Measurements from ENCODE around the gene ATP1B2. TPM values are rescaled to one million over a fixed set of nuclear protein-coding genes. Genes with fewer than 3 reads are reported as not detected.

The ATP1B2 gene
- total and polyA plus RNA-seq, 4 donors, result 0.31 to 16.0 (median 0.87) TPM

- peaks cover 14 to 29% (median 22%) of the 10 kb centered on the region in 4 donors for H3K36me3 ChIP-seq (ENCODE audit: control insufficient read depth in 4 of 4, insufficient read depth in 4 of 4, low read length in 4 of 4)
- H3K9me3 ChIP-seq (ENCODE audit: control insufficient read depth in 4 of 4, insufficient read depth in 3 of 4, low read length in 3 of 4), result peaks cover 0 to 9% (median 5%) of the 10 kb centered on the region in 4 donors
- no peak overlapping the region for H3K4me3 ChIP-seq
- DNase-seq, result no peak
- TF ChIP-seq, protein P1, sequence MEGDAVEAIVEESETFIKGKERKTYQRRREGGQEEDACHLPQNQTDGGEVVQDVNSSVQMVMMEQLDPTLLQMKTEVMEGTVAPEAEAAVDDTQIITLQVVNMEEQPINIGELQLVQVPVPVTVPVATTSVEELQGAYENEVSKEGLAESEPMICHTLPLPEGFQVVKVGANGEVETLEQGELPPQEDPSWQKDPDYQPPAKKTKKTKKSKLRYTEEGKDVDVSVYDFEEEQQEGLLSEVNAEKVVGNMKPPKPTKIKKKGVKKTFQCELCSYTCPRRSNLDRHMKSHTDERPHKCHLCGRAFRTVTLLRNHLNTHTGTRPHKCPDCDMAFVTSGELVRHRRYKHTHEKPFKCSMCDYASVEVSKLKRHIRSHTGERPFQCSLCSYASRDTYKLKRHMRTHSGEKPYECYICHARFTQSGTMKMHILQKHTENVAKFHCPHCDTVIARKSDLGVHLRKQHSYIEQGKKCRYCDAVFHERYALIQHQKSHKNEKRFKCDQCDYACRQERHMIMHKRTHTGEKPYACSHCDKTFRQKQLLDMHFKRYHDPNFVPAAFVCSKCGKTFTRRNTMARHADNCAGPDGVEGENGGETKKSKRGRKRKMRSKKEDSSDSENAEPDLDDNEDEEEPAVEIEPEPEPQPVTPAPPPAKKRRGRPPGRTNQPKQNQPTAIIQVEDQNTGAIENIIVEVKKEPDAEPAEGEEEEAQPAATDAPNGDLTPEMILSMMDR (IDR thresholded peaks at IDR 0.05; ENCODE audit: control extremely low read depth, extremely low read depth), result no peak
- no peak overlapping the region for H3K9ac ChIP-seq (ENCODE audit: insufficient read depth in 1 of 2, low read length in 2 of 2)
- H3K4me1 ChIP-seq (ENCODE audit: control insufficient read depth in 5 of 5, insufficient read depth in 5 of 5, low read length in 5 of 5), result peaks cover 0 to 4% (median 0%) of the 10 kb centered on the region in 5 donors
- no peak overlapping the region for H3K27ac ChIP-seq (ENCODE audit: low read depth in 1 of 2, low read length in 1 of 2)
- 73 to 79% methylated on average over 10 of the region's 10 CpGs for WGBS, 2 donors
- H3K27me3 ChIP-seq (ENCODE audit: control insufficient read depth in 3 of 3, insufficient read depth in 3 of 3, low read length in 2 of 3), result no peaks in the 10 kb centered on the region
- ATAC-seq (ENCODE audit: insufficient read depth, low FRiP score), result no peak
Observed at GRCh38 chr17:7677388-7678067, 26.8 kb downstream of the ATP1B2 start.

DNA sequence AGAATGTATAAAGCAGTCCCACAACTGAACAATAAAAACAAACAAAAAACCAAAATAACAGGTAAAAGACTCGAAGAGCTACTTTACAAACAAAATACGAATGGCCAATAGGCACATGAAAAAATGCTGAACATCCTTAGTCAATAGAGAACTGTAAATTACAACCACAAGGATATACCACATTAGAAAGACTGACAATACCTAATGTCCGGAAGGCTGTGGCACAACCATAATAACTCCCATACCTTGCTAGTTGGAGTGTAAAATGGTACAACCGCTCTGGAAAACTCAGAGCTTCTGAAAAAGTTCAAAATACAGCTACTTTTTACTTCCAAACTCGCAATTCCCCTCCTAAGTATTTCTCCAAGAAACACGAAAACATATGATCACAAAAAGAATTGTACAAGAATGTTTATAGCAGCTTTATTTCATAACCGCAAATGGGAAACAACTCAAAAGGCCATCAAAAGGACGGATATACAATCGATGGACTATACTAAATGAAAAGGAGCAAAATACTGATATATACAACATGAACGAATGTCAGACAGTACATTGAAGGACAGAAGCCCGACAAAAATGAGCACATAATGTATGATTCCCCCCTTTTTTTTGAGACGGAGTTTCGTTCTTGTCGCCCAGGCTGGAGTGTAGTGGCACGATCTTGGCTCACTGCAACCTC, 34.3 kb downstream of the ATP1B2 start:
- Histone ChIP-seq H3K27ac (ENCODE audit: low read depth in 1 of 2, low read length in 1 of 2) (peak overlapping the region; percentile 86 to 99), H3K9ac (ENCODE audit: insufficient read depth in 1 of 2, low read length in 2 of 2) (peak overlapping the region; percentile 30 to 100), H3K27me3 (ENCODE audit: control insufficient read depth in 3 of 3, insufficient read depth in 3 of 3, low read length in 2 of 3) (no peaks in the 10 kb centered on the region), H3K4me3 (no peak overlapping the region), H3K36me3 (ENCODE audit: control insufficient read depth in 4 of 4, insufficient read depth in 4 of 4, low read length in 4 of 4) (peaks cover 0 to 5% (median 2%) of the 10 kb centered on the region in 4 donors), H3K4me1 (ENCODE audit: control insufficient read depth in 5 of 5, insufficient read depth in 5 of 5, low read length in 5 of 5) (peaks cover 7 to 30% (median 8%) of the 10 kb centered on the region in 5 donors), H3K9me3 (ENCODE audit: control insufficient read depth in 4 of 4, insufficient read depth in 3 of 4, low read length in 3 of 4) (no peaks in the 10 kb centered on the region)
- 59 to 73% methylated on average over 15 of the region's 15 CpGs for WGBS, 2 donors
- ATAC-seq (ENCODE audit: insufficient read depth, low FRiP score) (no peak), DNase-seq (peak in 2 of 3 donors; percentile 6 to 17)
- TF ChIP-seq, protein P1 (IDR thresholded peaks at IDR 0.05; ENCODE audit: control extremely low read depth, extremely low read depth), result no peak

DNA sequence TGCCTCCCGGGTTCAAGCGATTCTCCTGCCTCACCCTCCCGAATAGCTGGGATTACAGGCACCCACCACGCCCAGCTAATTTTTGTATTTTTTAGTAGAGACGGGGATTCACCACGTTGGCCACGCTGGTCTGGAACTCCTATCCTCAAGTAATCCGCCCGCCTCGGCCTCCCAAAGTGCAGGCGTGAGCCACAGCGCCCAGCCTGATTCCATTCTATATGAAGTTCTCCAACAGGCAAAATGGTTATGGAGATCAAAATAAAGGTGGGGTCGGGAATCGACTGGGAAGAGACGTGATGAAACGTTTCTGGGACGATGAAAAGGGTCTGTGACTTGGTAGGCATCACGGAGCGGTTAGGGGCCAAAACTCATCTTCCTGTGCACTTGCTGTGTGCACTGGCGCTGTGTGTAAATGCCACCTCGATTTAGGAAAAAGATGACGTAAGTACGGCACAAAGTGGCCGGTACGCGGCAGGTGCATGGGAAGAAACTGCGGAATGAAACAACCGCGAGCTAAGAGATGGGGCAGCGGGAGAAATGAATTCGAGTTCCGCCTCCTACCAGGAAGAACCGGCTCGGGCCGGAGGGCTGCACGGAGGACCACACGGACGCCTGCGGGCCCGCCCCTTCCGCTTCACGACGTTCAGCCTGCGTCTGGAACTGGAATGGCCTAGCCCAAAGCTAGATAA, 35.0 kb downstream of the ATP1B2 start:
- Histone ChIP-seq H3K27ac (ENCODE audit: low read depth in 1 of 2, low read length in 1 of 2) (peak overlapping the region; percentile 86 to 99), H3K27me3 (ENCODE audit: control insufficient read depth in 3 of 3, insufficient read depth in 3 of 3, low read length in 2 of 3) (no peaks in the 10 kb centered on the region), H3K4me1 (ENCODE audit: control insufficient read depth in 5 of 5, insufficient read depth in 5 of 5, low read length in 5 of 5) (peaks cover 7 to 30% (median 8%) of the 10 kb centered on the region in 5 donors), H3K4me3 (peak overlapping the region; percentile 87), H3K9ac (ENCODE audit: insufficient read depth in 1 of 2, low read length in 2 of 2) (peak overlapping the region; percentile 94 to 100), H3K9me3 (ENCODE audit: control insufficient read depth in 4 of 4, insufficient read depth in 3 of 4, low read length in 3 of 4) (no peaks in the 10 kb centered on the region), H3K36me3 (ENCODE audit: control insufficient read depth in 4 of 4, insufficient read depth in 4 of 4, low read length in 4 of 4) (peaks cover 0 to 9% (median 2%) of the 10 kb centered on the region in 4 donors)
- WGBS, 2 donors, result 7 to 10% methylated on average over 44 of the region's 44 CpGs
- DNase-seq, result peak in 2 of 3 donors; percentile 95 to 98
- TF ChIP-seq, protein P1 (IDR thresholded peaks at IDR 0.05; ENCODE audit: control extremely low read depth, extremely low read depth), result no peak
- peak; percentile 75 for ATAC-seq (ENCODE audit: insufficient read depth, low FRiP score)

Data from lung (tissue), 12 donors.